ENCODE data around the gene CCDC137. TPM values are rescaled to one million over a fixed set of nuclear protein-coding genes. Genes with fewer than 3 reads are reported as not detected.

CCDC137 gene
- total RNA-seq, 2 experiments from 2014 or later = 39.4 to 61.4 TPM

- Histone ChIP-seq H3K9me3 (ENCODE audit: low read length) (no peaks in the 10 kb centered on the region), H3K79me2 (ENCODE audit: insufficient read depth, low read depth, low read length) (peaks cover 13% of the 10 kb centered on the region; the same call in 1 of the 2 replicates), H2AFZ (ENCODE audit: low read length) (no peak overlapping the region), H3K27ac (ENCODE audit: low read depth, low read length, poor library complexity, severe bottlenecking) (no peak overlapping the region), H3K4me1 (ENCODE audit: insufficient read depth, low read length, poor library complexity, severe bottlenecking) (no peaks in the 10 kb centered on the region), H3K4me3 (ENCODE audit: low read depth, low read length, poor library complexity, severe bottlenecking) (no peak overlapping the region), H3K4me2 (ENCODE audit: low read length) (no peak overlapping the region), H3K36me3 (ENCODE audit: insufficient read depth, low read length) (peaks cover 98% of the 10 kb centered on the region), H3K9me2 (ENCODE audit: insufficient read depth, low read length) (no peaks in the 10 kb centered on the region), H4K20me1 (ENCODE audit: insufficient read depth, low read length) (no peaks in the 10 kb centered on the region)
- ChIA-PET CTCF (ENCODE audit: unreplicated experiment) (no interaction called here), POLR2A (no interaction called here)
- no peak for TF ChIP-seq EZH2phosphoT487 (IDR thresholded peaks at IDR 0.05; ENCODE audit: borderline replicate concordance, low read depth, low read length)
- TF ChIP-seq CTCF (conservative IDR thresholded peaks at IDR 0.05; ENCODE audit: low read length) = no peak
- no TSS peak for BruUV-seq (replicated peaks)
- no peak for DNase-seq (ENCODE audit: low spot score)
- intact Hi-C loops (cut with micrococcal nuclease; ENCODE audit: unreplicated experiment) = no loop called here
These were observed 28.3 kb downstream of the CCDC137 start for GRCh38 chr17:81694810-81695209.

- H3K79me2 ChIP-seq (ENCODE audit: insufficient read depth, low read depth, low read length) = peaks cover 15% of the 10 kb centered on the region; the same call in 1 of the 2 replicates
- intact Hi-C loops (cut with micrococcal nuclease; ENCODE audit: unreplicated experiment) = no loop called here
- BruUV-seq (replicated peaks) = no TSS peak
- no peak overlapping the region for H3K27ac ChIP-seq (ENCODE audit: low read depth, low read length, poor library complexity, severe bottlenecking)
- H2AFZ ChIP-seq (ENCODE audit: low read length) = no peak overlapping the region
- POLR2A ChIA-PET = no interaction called here
- H3K4me1 ChIP-seq (ENCODE audit: insufficient read depth, low read length, poor library complexity, severe bottlenecking) = no peaks in the 10 kb centered on the region
- no peak overlapping the region for H3K4me2 ChIP-seq (ENCODE audit: low read length)
- H3K4me3 ChIP-seq (ENCODE audit: low read depth, low read length, poor library complexity, severe bottlenecking) = no peak overlapping the region
- no peaks in the 10 kb centered on the region for H3K9me2 ChIP-seq (ENCODE audit: insufficient read depth, low read length)
- DNase-seq (ENCODE audit: low spot score) = no peak
- no peaks in the 10 kb centered on the region for H3K9me3 ChIP-seq (ENCODE audit: low read length)
- peaks cover 98% of the 10 kb centered on the region for H3K36me3 ChIP-seq (ENCODE audit: insufficient read depth, low read length)
- TF ChIP-seq EZH2phosphoT487 (IDR thresholded peaks at IDR 0.05; ENCODE audit: borderline replicate concordance, low read depth, low read length) = no peak
- no peaks in the 10 kb centered on the region for H4K20me1 ChIP-seq (ENCODE audit: insufficient read depth, low read length)
- CTCF ChIA-PET (ENCODE audit: unreplicated experiment) = no interaction called here
These were observed 28.7 kb downstream of the CCDC137 start for GRCh38 chr17:81695211-81695610.

- POLR2A ChIA-PET = no interaction called here
These were observed 29.3 kb downstream of the CCDC137 start for GRCh38 chr17:81695801-81696200.

More at GRCh38 chr17:81695801-81696200, 29.3 kb downstream of the CCDC137 start:
- H3K36me3 ChIP-seq (ENCODE audit: insufficient read depth, low read length) = peaks cover 98% of the 10 kb centered on the region
- H3K4me1 ChIP-seq (ENCODE audit: insufficient read depth, low read length, poor library complexity, severe bottlenecking) = peaks cover 4% of the 10 kb centered on the region
- no peaks in the 10 kb centered on the region for H4K20me1 ChIP-seq (ENCODE audit: insufficient read depth, low read length)
- intact Hi-C loops (cut with micrococcal nuclease; ENCODE audit: unreplicated experiment) = no loop called here
- H3K79me2 ChIP-seq (ENCODE audit: insufficient read depth, low read depth, low read length) = peaks cover 21% of the 10 kb centered on the region; the same call in 1 of the 2 replicates
- TF ChIP-seq CTCF (conservative IDR thresholded peaks at IDR 0.05; ENCODE audit: low read length) (no peak), EZH2phosphoT487 (IDR thresholded peaks at IDR 0.05; ENCODE audit: borderline replicate concordance, low read depth, low read length) (no peak)
- H3K9me2 ChIP-seq (ENCODE audit: insufficient read depth, low read length) = no peaks in the 10 kb centered on the region
- no peaks in the 10 kb centered on the region for H3K9me3 ChIP-seq (ENCODE audit: low read length)
- no peak overlapping the region for H3K4me3 ChIP-seq (ENCODE audit: low read depth, low read length, poor library complexity, severe bottlenecking)
- BruUV-seq (replicated peaks) = no TSS peak
- H3K4me2 ChIP-seq (ENCODE audit: low read length) = no peak overlapping the region
- no peak overlapping the region for H2AFZ ChIP-seq (ENCODE audit: low read length)
- CTCF ChIA-PET (ENCODE audit: unreplicated experiment) = no interaction called here
- H3K27ac ChIP-seq (ENCODE audit: low read depth, low read length, poor library complexity, severe bottlenecking) = no peak overlapping the region
- no peak for DNase-seq (ENCODE audit: low spot score)

Measured in OCI-LY7 (cell line).